DMS79 treated with DMSO at 0.1 percent for 48 hours (cell line): ENCODE data around the gene PTPRE.

Source experiments
- DNase-seq: peaks from one replicate; lab custom pipeline; 2025; lab: John Stamatoyannopoulos, UW

Gene PTPRE

DNA sequence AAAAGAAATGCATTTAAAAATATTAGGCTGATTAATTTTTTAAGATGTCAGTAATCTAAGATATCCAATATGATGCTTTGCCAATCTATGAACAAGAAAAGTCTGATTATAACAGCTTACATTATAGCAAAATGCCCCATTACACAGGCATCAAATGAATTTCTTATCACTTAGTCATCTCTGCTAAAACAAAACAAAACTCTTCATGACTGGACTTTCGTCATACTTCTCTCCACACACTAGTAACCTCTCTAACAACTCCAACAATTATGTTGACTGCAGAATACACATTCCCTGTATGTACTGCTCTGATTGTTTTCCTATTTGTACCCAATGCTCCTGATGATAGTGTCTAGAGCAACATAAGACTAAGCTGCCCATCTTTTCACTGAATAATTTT lies 223.1 kb downstream of the PTPRE start:
- no peak for DNase-seq
